ENCODE results near the gene ZNF44. TPM values are rescaled to one million over a fixed set of nuclear protein-coding genes. Genes with fewer than 3 reads are reported as not detected.
A peak's percentile ranks its signal among the peaks of the same experiment; 100 is the strongest.

Gene ZNF44
- total and polyA plus RNA-seq, 2 of the 13 experiments (the other 11 are each of a cell fraction or from before 2014, with no cell fraction given) = 6.9 to 15.7 TPM

GRCh38 chr19:12333162-12334159 lies 38.8 kb upstream of the ZNF44 start, which contains the start of gene ZNF563:
Gene ZNF563 (minus strand): TSS chr19:12333633. CDS start chr19:12333482, 151 bp downstream.
- Histone ChIP-seq H3K27me3 (ENCODE audit: control insufficient read depth in 1 of 2, insufficient read depth in 2 of 2, low read length in 2 of 2) (no peaks in the 10 kb centered on the region; a peak in 1 of 5 replicates), H3K9me3 (ENCODE audit: low read length) (no peaks in the 10 kb centered on the region), H3K36me3 (replicated peaks in 1 of 2; ENCODE audit: control insufficient read depth in 1 of 2, insufficient read depth in 2 of 2, low read length in 2 of 2) (no peaks in the 10 kb centered on the region), H4K20me1 (ENCODE audit: insufficient read depth, low read length) (no peaks in the 10 kb centered on the region; the same call in 1 of the 2 replicates), H3K4me3 (replicated peaks in 1 of 3; ENCODE audit: insufficient read depth in 1 of 3, low read depth in 2 of 3, low read length in 3 of 3) (peak within 1 kb of the TSS; percentile 95 to 99 (median 98)), H3K9ac (ENCODE audit: insufficient read depth, low read depth, low read length) (peak within 1 kb of the TSS; percentile 98), H3K4me1 (ENCODE audit: insufficient read depth, low read length) (peaks cover 43% of the 10 kb centered on the region), H3K27ac (ENCODE audit: extremely low read length, insufficient read depth, low read length) (peak within 1 kb of the TSS; percentile 95), H3K79me2 (ENCODE audit: insufficient read depth, low read length) (peaks cover 30% of the 10 kb centered on the region), H2AFZ (ENCODE audit: low read length) (peak within 1 kb of the TSS; percentile 87), H3K4me2 (ENCODE audit: low read depth, low read length) (peak within 1 kb of the TSS; percentile 96)
- DNase-seq (ENCODE audit: low spot score) = peak; percentile 94
- POLR2A ChIA-PET = interaction anchor here (0.6 to 4.4 kb wide), 26 partner anchors 9 to 298 kb away, joined by 3 to 79 read pairs (median 5); partner anchors contain the start of genes ZNF136, ZNF20, ZNF433 and ZNF44
- peak; percentile 92 for FAIRE-seq
- 3% methylated on average over 14 of the region's 55 CpGs for WGBS (ENCODE audit: low lambda C conversion rate)
- CTCF ChIA-PET (ENCODE audit: low intra/inter-chr PET ratio, low total read pairs) = no interaction called here
- ATAC-seq = peak; percentile 94
- intact Hi-C loops (cut with micrococcal nuclease; ENCODE audit: unreplicated experiment) = loop anchor here (5.0 kb wide), 1 partner anchor 219 kb away; the partner anchor contains the start of gene ZNF564
- BruUV-seq (replicated peaks) = TSS peak; percentile 59
- in situ Hi-C loops (cut with HindIII; ENCODE audit: extremely low pct_ligation_motif_present, low pct_unique_long_range_greater_than_20kb) = loop anchor here (5.0 kb wide), 1 partner anchor 41 kb away; the partner anchor contains the start of gene ZNF44
- TF ChIP-seq NCOA1 (CRISPR knock-in tag; IDR thresholded peaks at IDR 0.05) (0 out of 2 replicates have a peak, but pooled peaks have one; percentile 68), ZNF550 (CRISPR knock-in tag; IDR thresholded peaks at IDR 0.05; ENCODE audit: borderline replicate concordance) (no peak), ZSCAN21 (CRISPR knock-in tag; IDR thresholded peaks at IDR 0.05; ENCODE audit: borderline replicate concordance) (peak; percentile 93), RBM22 (optimal IDR thresholded peaks at IDR 0.05; ENCODE audit: low read length) (no peak), RAD51 (IDR thresholded peaks at IDR 0.05; ENCODE audit: borderline replicate concordance) (no peak), ZFYVE20 (CRISPR knock-in tag; IDR thresholded peaks at IDR 0.05; ENCODE audit: borderline replicate concordance, low read depth) (no peak), EP300 (IDR thresholded peaks at IDR 0.05; ENCODE audit: low read depth in 2 of 2, low read length in 2 of 2) (0 out of 4 replicates have a peak, but pooled peaks of 1 of the 2 experiments have one; percentile 44), EP300 (CRISPR knock-in tag; IDR thresholded peaks at IDR 0.05; ENCODE audit: borderline replicate concordance) (no peak), RFX5 (IDR thresholded peaks at IDR 0.05; ENCODE audit: low read depth, low read length) (no peak), ZNF513 (CRISPR knock-in tag; conservative IDR thresholded peaks at IDR 0.05) (no peak), ISL2 (CRISPR knock-in tag; IDR thresholded peaks at IDR 0.05) (no peak), PHF8 (CRISPR knock-in tag; IDR thresholded peaks at IDR 0.05) (peak; percentile 79), RNF2 (conservative IDR thresholded peaks at IDR 0.05; ENCODE audit: low read depth) (no peak), PRDM4 (CRISPR knock-in tag; IDR thresholded peaks at IDR 0.05; ENCODE audit: borderline replicate concordance) (no peak), ZNF878 (CRISPR knock-in tag; IDR thresholded peaks at IDR 0.05) (no peak), TOPORS (CRISPR knock-in tag; IDR thresholded peaks at IDR 0.05) (no peak), ZNF383 (CRISPR knock-in tag; IDR thresholded peaks at IDR 0.05; ENCODE audit: borderline replicate concordance) (0 out of 2 replicates have a peak, but pooled peaks have one; percentile 8), ZNF460 (CRISPR knock-in tag; IDR thresholded peaks at IDR 0.05; ENCODE audit: borderline replicate concordance) (no peak)

Data from HepG2 (cell line).